ENCODE measurements around the gene CLINT1. TPM values are rescaled to one million over a fixed set of nuclear protein-coding genes. Genes with fewer than 3 reads are reported as not detected.

Gene CLINT1
- total and polyA plus RNA-seq, 2 donors from 2014 or later: 34.1 to 173 TPM

DNA sequence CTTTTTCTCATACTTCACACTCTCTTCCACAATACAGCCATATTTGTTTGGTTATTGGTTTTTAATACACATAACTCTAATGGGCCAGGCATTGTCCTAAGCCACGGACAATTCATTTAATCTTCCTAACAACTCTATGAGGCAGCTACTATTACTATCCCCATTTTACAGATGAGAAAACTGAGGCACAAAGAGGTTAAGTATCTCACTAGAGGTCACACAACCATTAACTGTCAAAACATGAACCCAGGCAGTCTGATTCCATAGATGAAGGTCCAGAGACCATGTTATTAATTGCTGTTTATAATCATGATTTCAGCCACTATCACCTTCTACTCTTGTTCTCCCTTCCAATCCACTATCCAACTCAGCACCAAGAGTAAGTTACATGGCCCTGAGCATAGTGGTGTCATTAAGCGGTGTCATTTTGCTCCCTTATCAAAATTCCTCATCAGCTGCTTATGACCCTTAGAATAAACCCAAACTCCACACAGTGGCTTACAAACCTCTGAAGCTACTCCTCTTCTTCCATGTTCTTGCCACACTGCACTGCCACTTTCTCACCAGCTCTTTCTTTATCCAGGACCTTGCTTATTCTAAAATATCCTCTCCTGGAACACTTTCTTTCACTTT, 22.7 kb downstream of the CLINT1 start:
- no peaks in the 10 kb centered on the region for H3K36me3 ChIP-seq (ENCODE audit: control insufficient read depth in 2 of 3, insufficient read depth in 3 of 3, low read length in 3 of 3)
- TF ChIP-seq, protein P1, sequence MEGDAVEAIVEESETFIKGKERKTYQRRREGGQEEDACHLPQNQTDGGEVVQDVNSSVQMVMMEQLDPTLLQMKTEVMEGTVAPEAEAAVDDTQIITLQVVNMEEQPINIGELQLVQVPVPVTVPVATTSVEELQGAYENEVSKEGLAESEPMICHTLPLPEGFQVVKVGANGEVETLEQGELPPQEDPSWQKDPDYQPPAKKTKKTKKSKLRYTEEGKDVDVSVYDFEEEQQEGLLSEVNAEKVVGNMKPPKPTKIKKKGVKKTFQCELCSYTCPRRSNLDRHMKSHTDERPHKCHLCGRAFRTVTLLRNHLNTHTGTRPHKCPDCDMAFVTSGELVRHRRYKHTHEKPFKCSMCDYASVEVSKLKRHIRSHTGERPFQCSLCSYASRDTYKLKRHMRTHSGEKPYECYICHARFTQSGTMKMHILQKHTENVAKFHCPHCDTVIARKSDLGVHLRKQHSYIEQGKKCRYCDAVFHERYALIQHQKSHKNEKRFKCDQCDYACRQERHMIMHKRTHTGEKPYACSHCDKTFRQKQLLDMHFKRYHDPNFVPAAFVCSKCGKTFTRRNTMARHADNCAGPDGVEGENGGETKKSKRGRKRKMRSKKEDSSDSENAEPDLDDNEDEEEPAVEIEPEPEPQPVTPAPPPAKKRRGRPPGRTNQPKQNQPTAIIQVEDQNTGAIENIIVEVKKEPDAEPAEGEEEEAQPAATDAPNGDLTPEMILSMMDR (IDR thresholded peaks at IDR 0.05; ENCODE audit: borderline replicate concordance, extremely low read depth, insufficient read depth): no peak
- no peak overlapping the region for H3K27ac ChIP-seq (ENCODE audit: low read depth in 2 of 2, low read length in 2 of 2)
- FAIRE-seq (no peak), DNase-seq (no peak)
- no peaks in the 10 kb centered on the region for H3K9me3 ChIP-seq (ENCODE audit: control insufficient read depth in 2 of 3, insufficient read depth in 1 of 3, low read length in 3 of 3)
- intact Hi-C loops (cut with DNase I): no loop called here
- H3K27me3 ChIP-seq (ENCODE audit: control insufficient read depth, insufficient read depth, low read length): no peaks in the 10 kb centered on the region
- H3K4me1 ChIP-seq (ENCODE audit: control insufficient read depth in 2 of 3, insufficient read depth in 2 of 3, low read depth in 1 of 3, low read length in 3 of 3): peaks cover 0 to 2% (median 0%) of the 10 kb centered on the region in 3 donors
- H3K9ac ChIP-seq (ENCODE audit: low read length in 3 of 3): no peak overlapping the region
- H3K4me3 ChIP-seq (ENCODE audit: low read length in 3 of 3): no peak overlapping the region

DNA sequence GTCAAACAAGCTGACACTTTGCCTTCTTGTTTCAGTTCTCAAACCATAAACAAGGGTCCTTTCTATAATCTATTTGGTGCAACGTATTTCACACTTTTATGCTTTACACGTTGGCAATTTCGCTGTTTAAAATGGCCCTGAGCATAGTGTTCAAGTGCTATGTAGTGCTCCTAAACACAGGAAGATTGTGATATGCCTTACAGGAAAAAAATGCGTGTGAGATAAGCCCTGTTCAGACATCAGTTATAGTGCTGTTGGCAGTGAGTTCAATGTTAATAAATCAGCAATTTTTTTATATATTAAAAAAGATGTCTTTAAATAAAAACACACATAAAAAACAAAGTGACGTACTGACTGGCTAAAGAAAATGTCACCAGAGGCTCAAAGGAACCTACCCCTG, 23.9 kb downstream of the CLINT1 start:
- intact Hi-C loops (cut with DNase I): no loop called here
- no peak for DNase-seq
- no peaks in the 10 kb centered on the region for H3K9me3 ChIP-seq (ENCODE audit: control insufficient read depth in 2 of 3, insufficient read depth in 1 of 3, low read length in 3 of 3)
- no peak overlapping the region for H3K4me3 ChIP-seq (ENCODE audit: low read length in 3 of 3)
- H3K36me3 ChIP-seq (ENCODE audit: control insufficient read depth in 2 of 3, insufficient read depth in 3 of 3, low read length in 3 of 3): no peaks in the 10 kb centered on the region
- peaks cover 0 to 2% (median 0%) of the 10 kb centered on the region in 3 donors for H3K4me1 ChIP-seq (ENCODE audit: control insufficient read depth in 2 of 3, insufficient read depth in 2 of 3, low read depth in 1 of 3, low read length in 3 of 3)
- no peak for FAIRE-seq
- TF ChIP-seq, protein P1 (IDR thresholded peaks at IDR 0.05; ENCODE audit: borderline replicate concordance, extremely low read depth, insufficient read depth): no peak
- no peaks in the 10 kb centered on the region for H3K27me3 ChIP-seq (ENCODE audit: control insufficient read depth, insufficient read depth, low read length)
- H3K9ac ChIP-seq (ENCODE audit: low read length in 3 of 3): no peak overlapping the region
- H3K27ac ChIP-seq (ENCODE audit: low read depth in 2 of 2, low read length in 2 of 2): no peak overlapping the region

DNA sequence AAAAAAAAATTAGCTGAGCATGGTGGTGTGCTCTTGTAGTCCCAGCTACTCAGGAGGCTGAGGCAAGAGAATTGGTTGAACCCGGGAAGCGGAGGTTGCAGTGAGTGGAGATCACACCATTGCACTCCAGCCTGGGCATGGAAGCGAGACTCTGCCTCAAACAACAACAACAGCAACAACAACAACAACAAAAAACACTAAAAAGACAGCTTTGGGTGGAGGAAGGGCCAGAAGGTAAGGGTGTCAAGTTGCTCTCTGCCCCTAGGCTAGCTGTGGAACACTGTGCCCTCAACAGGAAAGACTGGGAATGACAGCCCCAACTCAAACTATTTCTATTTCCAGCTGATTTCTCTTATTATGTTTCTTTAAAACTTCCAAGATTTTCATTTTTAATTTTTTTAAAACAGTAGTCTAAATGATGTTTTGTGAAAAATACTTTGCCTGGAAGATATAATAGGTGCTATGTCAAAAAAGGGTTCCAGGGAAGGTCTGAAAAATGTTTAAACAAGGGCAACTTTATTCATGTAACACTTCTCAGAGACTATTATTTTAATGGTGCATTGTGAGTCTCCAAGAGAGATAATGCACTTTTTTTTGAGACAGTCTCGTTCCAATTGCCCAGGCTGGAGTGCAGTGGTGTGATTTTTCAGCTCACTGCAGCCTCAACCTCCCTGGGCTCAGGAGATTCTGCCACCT, 29.9 kb downstream of the CLINT1 start:
- Histone ChIP-seq H3K9ac (ENCODE audit: low read length in 3 of 3) (no peak overlapping the region), H3K4me1 (ENCODE audit: control insufficient read depth in 2 of 3, insufficient read depth in 2 of 3, low read depth in 1 of 3, low read length in 3 of 3) (peaks cover 0 to 7% (median 3%) of the 10 kb centered on the region in 3 donors), H3K4me3 (ENCODE audit: low read length in 3 of 3) (no peak overlapping the region), H3K27ac (ENCODE audit: low read depth in 2 of 2, low read length in 2 of 2) (no peak overlapping the region), H3K9me3 (ENCODE audit: control insufficient read depth in 2 of 3, insufficient read depth in 1 of 3, low read length in 3 of 3) (no peaks in the 10 kb centered on the region), H3K27me3 (ENCODE audit: control insufficient read depth, insufficient read depth, low read length) (no peaks in the 10 kb centered on the region), H3K36me3 (ENCODE audit: control insufficient read depth in 2 of 3, insufficient read depth in 3 of 3, low read length in 3 of 3) (no peaks in the 10 kb centered on the region)
- no peak for DNase-seq
- TF ChIP-seq, protein P1 (IDR thresholded peaks at IDR 0.05; ENCODE audit: borderline replicate concordance, extremely low read depth, insufficient read depth): peak; percentile 9
- FAIRE-seq: no peak
- intact Hi-C loops (cut with DNase I): no loop called here

Measured in kidney (tissue), 14 donors.